GM21528 (cell line): ENCODE measurements around the gene ASPHD2.
"Not testable (repeated sequence)": the region's sequence is repeated elsewhere in the genome, so short reads cannot be mapped to it uniquely, and the experiment has no call there.

Source experiments
- ATAC-seq: cut with Tn5 transposase; IDR thresholded peaks from one replicate; pipeline ENCODE4 v1.9.1; 2021; ENCODE audit warnings: mild to moderate bottlenecking, moderate library complexity; ENCODE audit not compliant: unreplicated experiment, low FRiP score

The ASPHD2 gene

GRCh38 chr22:26428515-26429457 is at the start of gene ASPHD2:
ASPHD2 (plus strand) TSS chr22:26429260; CDS start chr22:26433616, 4,356 bp downstream.
- ATAC-seq: peak; percentile 66

DNA sequence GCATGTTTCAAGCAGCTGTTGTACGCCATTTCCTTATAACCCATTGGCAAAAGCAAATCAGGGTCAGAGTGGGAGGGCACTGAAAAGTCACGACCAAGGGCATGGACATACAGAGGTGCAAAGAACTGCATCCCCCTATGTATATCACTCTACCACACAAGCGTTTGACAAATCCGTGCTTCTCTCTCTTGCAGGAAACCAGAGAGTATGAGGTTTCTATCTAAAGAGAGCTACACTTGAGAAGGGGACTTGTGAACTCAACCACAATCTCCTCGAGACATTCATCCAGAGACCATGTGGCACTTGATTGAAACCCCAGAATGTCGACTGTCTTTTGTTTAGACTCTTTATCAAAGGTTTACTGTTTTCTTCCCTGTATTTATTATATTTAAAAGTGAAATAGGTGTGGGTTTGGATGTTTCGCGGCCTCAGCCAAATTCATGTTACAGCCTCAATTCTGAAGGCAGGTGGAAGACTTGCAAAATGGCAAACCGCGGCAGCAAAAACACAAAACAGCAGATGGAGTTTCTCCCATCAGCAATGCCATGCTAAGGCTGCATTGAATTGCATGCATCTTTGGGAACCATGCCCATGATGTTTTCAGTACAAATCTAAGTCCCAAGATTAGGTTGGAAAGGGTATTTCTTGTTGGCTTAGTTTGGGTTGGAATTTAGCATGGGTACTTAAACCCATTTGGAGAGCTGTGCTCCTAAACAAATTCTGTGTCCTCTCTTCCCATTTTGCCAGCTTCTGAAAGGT is 48.8 kb upstream of the ASPHD2 start:
- ATAC-seq: no peak

DNA sequence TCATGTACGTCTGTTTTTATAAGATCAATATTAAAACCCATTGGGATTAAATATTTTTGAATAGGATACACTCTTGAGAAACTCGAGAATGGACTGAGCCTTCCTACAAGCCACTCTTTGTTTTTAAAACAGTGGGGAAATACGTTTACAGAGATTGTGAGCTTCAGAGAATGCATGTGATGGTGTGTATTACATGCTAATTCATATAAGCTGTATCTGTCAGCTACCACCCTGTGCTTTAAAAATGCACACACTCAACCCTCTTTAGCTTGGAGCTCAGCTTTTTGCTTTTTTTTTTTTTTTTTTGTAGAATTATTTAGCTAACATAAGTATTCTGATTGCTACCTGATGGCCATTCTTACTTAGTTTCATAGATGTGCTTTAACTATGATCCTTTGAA is 46.3 kb upstream of the ASPHD2 start:
- no peak for ATAC-seq

- no peak for ATAC-seq
Observed at GRCh38 chr22:26383968-26384556, 45.0 kb upstream of the ASPHD2 start.

GRCh38 chr22:26385164-26385563 is 43.9 kb upstream of the ASPHD2 start:
- ATAC-seq: no peak

DNA sequence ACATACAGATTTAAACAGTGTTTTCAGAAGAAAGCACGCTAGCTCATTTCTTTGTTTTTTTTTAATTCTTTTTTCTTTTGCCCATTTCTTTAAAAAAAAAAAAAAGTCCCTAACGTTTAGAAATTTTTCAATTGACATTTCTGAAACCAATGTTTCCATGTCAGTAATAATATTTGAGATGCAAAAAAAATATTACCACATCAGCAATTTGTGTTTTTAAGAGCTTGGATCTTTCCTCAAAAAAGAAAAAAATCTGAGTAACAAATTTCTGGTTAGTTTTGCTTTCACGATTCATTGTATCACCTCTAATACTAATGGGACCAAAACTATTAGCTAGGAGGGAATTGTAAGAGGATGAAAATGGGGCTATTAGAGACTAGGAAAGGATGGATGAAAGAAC is 39.9 kb upstream of the ASPHD2 start:
- no peak for ATAC-seq

GRCh38 chr22:26391091-26391490 is 38.0 kb upstream of the ASPHD2 start:
- no peak for ATAC-seq

DNA sequence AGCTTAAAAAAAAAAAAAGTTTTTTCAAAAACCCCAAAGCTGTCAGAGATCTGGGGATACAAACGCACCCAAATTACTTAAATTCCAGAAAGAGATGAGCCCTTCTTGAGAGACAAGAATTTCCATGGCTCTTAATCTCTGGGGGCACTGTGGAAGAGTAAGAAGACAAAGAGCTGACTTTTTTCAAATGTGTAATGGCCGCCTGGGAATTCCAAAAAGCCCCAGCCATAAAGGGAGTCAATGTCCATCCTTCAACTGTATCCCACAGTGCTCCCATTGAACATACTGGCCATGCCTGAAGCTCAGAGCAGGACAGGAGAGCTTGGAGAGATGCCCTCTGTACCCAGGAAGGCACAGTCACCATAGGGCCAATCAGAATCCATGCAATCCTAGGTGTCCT is 37.4 kb upstream of the ASPHD2 start:
- ATAC-seq: no peak

- no peak for ATAC-seq
Observed at GRCh38 chr22:26393929-26394328, 35.1 kb upstream of the ASPHD2 start.

- no peak for ATAC-seq
Observed at GRCh38 chr22:26394777-26395176, 34.3 kb upstream of the ASPHD2 start.

GRCh38 chr22:26395926-26396325 is 33.1 kb upstream of the ASPHD2 start:
- no peak for ATAC-seq

DNA sequence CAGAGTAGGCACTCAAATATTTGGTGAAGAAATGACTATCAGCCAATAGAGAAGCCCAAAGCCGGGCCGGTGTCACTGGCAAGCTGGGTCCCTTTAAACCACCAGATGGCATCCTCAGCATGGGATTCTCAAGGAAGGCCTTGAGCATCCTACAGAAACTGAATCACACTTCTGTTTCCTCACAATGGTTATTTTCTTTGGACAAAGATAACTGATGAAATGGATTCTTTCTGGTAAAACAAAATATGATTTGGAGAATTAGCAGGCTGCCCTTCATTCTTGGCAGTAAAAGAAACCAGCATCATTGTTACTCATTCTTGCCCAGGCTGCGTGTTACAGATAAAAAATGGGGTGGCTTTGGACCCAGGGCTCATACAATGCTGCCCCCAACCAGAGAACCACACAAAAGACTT is 30.3 kb upstream of the ASPHD2 start:
- no peak for ATAC-seq

GRCh38 chr22:26399289-26399688 is 29.8 kb upstream of the ASPHD2 start:
- ATAC-seq: no peak

DNA sequence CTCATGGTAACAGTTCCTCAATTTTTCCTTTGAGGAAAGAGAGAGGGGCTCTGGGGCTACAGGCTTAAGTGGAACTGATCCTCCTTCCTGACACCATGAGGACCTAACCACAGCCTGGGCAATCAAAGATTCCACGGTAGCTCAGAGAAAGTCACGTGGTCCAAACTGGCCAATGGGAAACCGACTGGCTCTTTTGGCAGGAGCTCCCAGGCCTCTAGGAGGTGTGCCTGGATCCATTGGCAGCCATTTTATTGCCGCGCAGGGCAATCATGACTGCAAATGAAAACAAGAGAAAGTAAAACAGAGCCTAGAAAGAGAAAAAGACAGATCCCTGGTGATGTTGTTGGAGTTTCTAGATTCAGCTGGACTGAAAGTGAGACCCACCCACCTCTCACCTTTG is 27.3 kb upstream of the ASPHD2 start:
- ATAC-seq: no peak

GRCh38 chr22:26404851-26405421 is 24.1 kb upstream of the ASPHD2 start:
- no peak for ATAC-seq

DNA sequence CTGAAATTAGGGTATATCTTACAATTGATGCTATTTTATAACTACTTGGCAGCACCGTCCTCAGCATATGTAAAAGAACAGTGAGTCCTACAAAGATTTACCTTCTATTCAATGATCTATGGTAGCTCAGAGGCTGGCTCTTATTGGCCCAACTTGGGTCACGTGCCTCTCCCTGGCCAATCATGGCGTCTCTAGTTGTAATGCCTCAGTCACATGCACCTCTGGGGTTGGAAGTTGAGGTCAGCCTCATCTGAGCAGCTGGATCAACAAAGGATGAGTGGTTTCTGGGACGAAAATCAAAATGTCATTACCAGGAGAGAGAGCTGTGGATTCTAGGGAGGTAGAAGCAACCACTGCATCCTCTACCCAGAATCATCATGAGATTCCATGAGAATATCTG is 22.9 kb upstream of the ASPHD2 start:
- no peak for ATAC-seq

DNA sequence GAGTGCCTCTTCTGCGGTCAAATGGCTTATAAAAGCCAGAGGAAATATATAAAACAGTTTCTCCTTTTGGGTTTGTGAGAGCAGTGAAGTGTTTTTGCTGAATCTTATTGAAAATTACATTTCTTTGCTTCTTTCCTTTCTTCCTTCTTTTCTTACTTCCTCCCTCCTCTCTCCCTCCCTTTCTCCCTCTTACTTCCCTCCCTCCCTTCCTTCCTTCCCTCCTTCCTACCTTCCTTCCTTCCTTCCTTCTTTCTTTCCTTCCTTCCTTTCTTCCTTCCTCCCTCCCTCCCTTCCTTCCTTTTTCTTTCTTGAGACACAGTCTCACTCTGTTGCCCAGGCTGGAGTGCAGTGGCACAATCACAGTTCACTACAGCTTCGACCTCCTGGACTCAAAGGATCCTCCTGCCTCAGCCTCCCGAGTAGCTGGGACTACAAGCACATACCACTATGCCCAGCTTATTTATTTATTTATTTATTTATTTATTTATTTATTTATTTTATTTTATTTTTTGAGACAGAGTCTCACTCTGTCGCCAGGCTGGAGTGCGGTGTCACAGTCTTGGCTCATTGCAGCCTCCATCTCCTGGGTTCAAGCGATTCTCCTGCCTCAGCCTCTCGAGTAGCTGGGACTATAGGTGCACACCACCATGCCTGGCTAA is 20.4 kb upstream of the ASPHD2 start:
- not testable (repeated sequence) for ATAC-seq

DNA sequence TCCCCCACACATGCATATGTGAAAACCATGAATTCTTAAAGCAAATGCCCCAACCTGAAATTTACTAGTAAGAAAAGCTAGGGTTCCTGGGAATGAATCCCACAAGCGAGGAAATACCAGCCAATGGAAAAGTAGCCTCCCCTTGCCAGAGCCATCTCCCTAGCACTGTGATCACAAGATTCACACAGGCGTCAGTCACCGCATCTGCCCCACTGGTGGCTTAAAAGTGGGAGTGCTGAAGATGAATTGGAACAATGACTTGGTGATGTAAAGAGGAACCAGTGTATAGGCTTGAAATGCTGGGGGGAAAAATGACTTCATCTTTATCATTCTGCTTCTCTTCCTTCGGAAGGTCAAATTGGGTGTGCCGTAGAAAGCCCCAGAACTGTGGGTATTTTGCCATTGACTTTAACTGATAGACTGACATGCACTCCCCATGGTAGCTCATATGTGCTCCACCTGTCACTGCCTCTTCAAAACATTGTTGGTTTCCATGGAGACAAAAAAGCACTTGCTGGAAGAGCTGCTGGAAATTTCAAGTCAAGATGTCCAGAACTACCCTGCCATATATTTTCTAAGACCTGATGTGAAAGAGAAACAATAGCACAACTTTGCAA is 19.2 kb upstream of the ASPHD2 start:
- no peak for ATAC-seq

GRCh38 chr22:26410386-26410785 is 18.7 kb upstream of the ASPHD2 start:
- no peak for ATAC-seq

GRCh38 chr22:26414347-26414746 is 14.7 kb upstream of the ASPHD2 start:
- ATAC-seq: no peak
